Measurements from ENCODE around the gene NRCAM. TPM values are rescaled to one million over a fixed set of nuclear protein-coding genes. Genes with fewer than 3 reads are reported as not detected.

Gene NRCAM
- total and polyA plus RNA-seq, 2 of the 13 experiments (the other 11 are each of a cell fraction or from before 2014, with no cell fraction given): 0.31 to 0.33 TPM

GRCh38 chr7:108484137-108484536 is 27.9 kb upstream of the NRCAM start:
- ATAC-seq: no peak
- H3K27me3 ChIP-seq (ENCODE audit: control insufficient read depth in 1 of 2, insufficient read depth in 2 of 2, low read length in 2 of 2): no peaks in the 10 kb centered on the region
- H3K4me1 ChIP-seq (ENCODE audit: insufficient read depth, low read length): no peaks in the 10 kb centered on the region
- TF ChIP-seq FOXP4 (CRISPR knock-in tag; IDR thresholded peaks at IDR 0.05) (no peak), ELF1 (CRISPR knock-in tag; IDR thresholded peaks at IDR 0.05) (no peak), PHF20 (CRISPR knock-in tag; IDR thresholded peaks at IDR 0.05) (no peak), SOX6 (IDR thresholded peaks at IDR 0.05) (no peak), SOX6 (CRISPR knock-in tag; IDR thresholded peaks at IDR 0.05) (no peak), SRSF4 (IDR thresholded peaks at IDR 0.05; ENCODE audit: low read depth, low read length, poor library complexity, severe bottlenecking) (no peak)
- H3K4me3 ChIP-seq (replicated peaks in 1 of 3; ENCODE audit: insufficient read depth in 1 of 3, low read depth in 2 of 3, low read length in 3 of 3): no peak overlapping the region
- BruUV-seq (replicated peaks): no TSS peak
- DNase-seq (ENCODE audit: low spot score): no peak
- H2AFZ ChIP-seq (ENCODE audit: low read length): no peak overlapping the region
- no peak overlapping the region for H3K27ac ChIP-seq (ENCODE audit: extremely low read length, insufficient read depth, low read length)
- no peak overlapping the region for H3K4me2 ChIP-seq (ENCODE audit: low read depth, low read length)
- ChIA-PET POLR2A (no interaction called here), CTCF (ENCODE audit: low intra/inter-chr PET ratio, low total read pairs) (no interaction called here)
- WGBS (ENCODE audit: low lambda C conversion rate): 100% methylated on average over 1 of the region's 1 CpG
- no peaks in the 10 kb centered on the region for H3K9me3 ChIP-seq (ENCODE audit: low read length)
- FAIRE-seq: no peak
- H4K20me1 ChIP-seq (ENCODE audit: insufficient read depth, low read length): no peaks in the 10 kb centered on the region
- H3K36me3 ChIP-seq (replicated peaks in 1 of 2; ENCODE audit: control insufficient read depth in 1 of 2, insufficient read depth in 2 of 2, low read length in 2 of 2): no peaks in the 10 kb centered on the region
- intact Hi-C loops (cut with micrococcal nuclease; ENCODE audit: unreplicated experiment): no loop called here
- in situ Hi-C loops (cut with HindIII; ENCODE audit: extremely low pct_ligation_motif_present, low pct_unique_long_range_greater_than_20kb): no loop called here
- H3K79me2 ChIP-seq (ENCODE audit: insufficient read depth, low read length): no peaks in the 10 kb centered on the region
- no peak overlapping the region for H3K9ac ChIP-seq (ENCODE audit: insufficient read depth, low read depth, low read length)

GRCh38 chr7:108480311-108480710 is 24.1 kb upstream of the NRCAM start:
- H3K4me3 ChIP-seq (replicated peaks in 1 of 3; ENCODE audit: insufficient read depth in 1 of 3, low read depth in 2 of 3, low read length in 3 of 3): no peak overlapping the region

More at GRCh38 chr7:108480311-108480710, 24.1 kb upstream of the NRCAM start:
- ATAC-seq: no peak
- ChIA-PET CTCF (ENCODE audit: low intra/inter-chr PET ratio, low total read pairs) (no interaction called here), POLR2A (no interaction called here)
- no TSS peak for BruUV-seq (replicated peaks)
- Histone ChIP-seq H3K9ac (ENCODE audit: insufficient read depth, low read depth, low read length) (no peak overlapping the region), H2AFZ (ENCODE audit: low read length) (no peak overlapping the region), H4K20me1 (ENCODE audit: insufficient read depth, low read length) (no peaks in the 10 kb centered on the region), H3K36me3 (replicated peaks in 1 of 2; ENCODE audit: control insufficient read depth in 1 of 2, insufficient read depth in 2 of 2, low read length in 2 of 2) (peaks cover 0 to 11% of the 10 kb centered on the region in 2 experiments; a peak in 2 of 5 replicates), H3K27me3 (ENCODE audit: control insufficient read depth in 1 of 2, insufficient read depth in 2 of 2, low read length in 2 of 2) (no peaks in the 10 kb centered on the region), H3K9me3 (ENCODE audit: low read length) (no peaks in the 10 kb centered on the region), H3K4me1 (ENCODE audit: insufficient read depth, low read length) (no peaks in the 10 kb centered on the region), H3K27ac (ENCODE audit: extremely low read length, insufficient read depth, low read length) (no peak overlapping the region), H3K4me2 (ENCODE audit: low read depth, low read length) (no peak overlapping the region), H3K79me2 (ENCODE audit: insufficient read depth, low read length) (no peaks in the 10 kb centered on the region)
- intact Hi-C loops (cut with micrococcal nuclease; ENCODE audit: unreplicated experiment): no loop called here
- no peak for FAIRE-seq
- WGBS (ENCODE audit: low lambda C conversion rate): 94% methylated on average over 5 of the region's 5 CpGs
- DNase-seq (ENCODE audit: low spot score): no peak
- in situ Hi-C loops (cut with HindIII; ENCODE audit: extremely low pct_ligation_motif_present, low pct_unique_long_range_greater_than_20kb): no loop called here
- TF ChIP-seq ZNF207 (IDR thresholded peaks at IDR 0.05; ENCODE audit: borderline replicate concordance) (no peak), NFAT5 (CRISPR knock-in tag; IDR thresholded peaks at IDR 0.05) (no peak), TERF1 (CRISPR knock-in tag; IDR thresholded peaks at IDR 0.05) (no peak), ATF7-NPFF (CRISPR knock-in tag; IDR thresholded peaks at IDR 0.05; ENCODE audit: low read depth) (no peak), ZNF841 (CRISPR knock-in tag; IDR thresholded peaks at IDR 0.05; ENCODE audit: borderline replicate concordance) (no peak)

Data from HepG2 (cell line).